ENCODE results near the gene CNIH3. TPM values are rescaled to one million over a fixed set of nuclear protein-coding genes. Genes with fewer than 3 reads are reported as not detected.
A peak's percentile ranks its signal among the peaks of the same experiment; 100 is the strongest.

CNIH3 gene
- total and polyA plus RNA-seq, 2 donors (not counting 1 experiment from before 2014, with no cell fraction given), result 3.7 to 28.1 TPM

DNA sequence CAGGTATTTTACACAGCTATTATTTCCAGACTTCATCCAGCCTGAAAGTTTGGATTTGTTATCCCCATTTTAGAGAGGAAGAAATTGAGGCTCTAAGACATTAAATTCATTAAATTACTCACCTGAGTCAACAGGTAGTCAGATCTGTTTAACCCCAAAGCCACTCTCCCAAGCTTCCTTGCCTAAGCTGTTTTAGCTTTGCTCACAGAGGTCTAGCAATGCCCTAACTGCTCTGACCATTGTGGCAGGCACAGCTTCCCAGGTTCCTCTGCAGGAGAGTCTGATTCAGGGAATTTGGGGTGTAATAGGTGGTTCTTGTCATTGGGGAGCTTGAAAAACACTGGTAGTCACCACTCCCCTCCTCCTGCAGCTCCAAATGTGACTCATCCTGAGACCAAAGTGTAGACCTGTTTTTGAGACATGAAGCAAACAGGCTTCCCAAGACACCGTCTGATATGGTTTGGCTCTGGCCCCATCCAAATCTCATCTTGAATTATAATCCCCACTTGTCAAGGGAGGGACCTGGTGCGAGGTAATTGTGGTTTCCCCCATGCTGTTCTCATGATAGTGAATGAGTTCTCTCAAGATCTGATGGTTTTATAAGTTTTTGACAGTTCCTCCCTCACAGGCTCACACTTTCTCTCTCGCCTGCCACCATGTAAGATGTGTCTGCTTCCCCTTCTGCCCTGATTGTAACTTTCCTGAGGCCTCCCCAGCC lies 170.6 kb downstream of the CNIH3 start:
- H3K4me3 ChIP-seq (replicated peaks in 1 of 4; ENCODE audit: control extremely low read depth in 1 of 4, insufficient read depth in 1 of 4, low read depth in 3 of 4, low read length in 4 of 4), result no peak overlapping the region
- no peak overlapping the region for H3K4me2 ChIP-seq (ENCODE audit: extremely low read depth, insufficient read depth, low read length)
- no peaks in the 10 kb centered on the region for H3K9me3 ChIP-seq (ENCODE audit: control insufficient read depth, insufficient read depth, low read depth, low read length)
- H4K20me1 ChIP-seq (ENCODE audit: control insufficient read depth, extremely low read depth, insufficient read depth, low read length), result no peaks in the 10 kb centered on the region
- H3K79me2 ChIP-seq (ENCODE audit: control insufficient read depth, insufficient read depth, low read length), result no peaks in the 10 kb centered on the region
- H3K9ac ChIP-seq (ENCODE audit: insufficient read depth, low read length), result no peak overlapping the region
- peaks cover 10% of the 10 kb centered on the region for H3K4me1 ChIP-seq (ENCODE audit: control insufficient read depth, extremely low read depth, insufficient read depth, low read length)
- no peak overlapping the region for H2AFZ ChIP-seq (ENCODE audit: low read length)
- TF ChIP-seq, protein P1, sequence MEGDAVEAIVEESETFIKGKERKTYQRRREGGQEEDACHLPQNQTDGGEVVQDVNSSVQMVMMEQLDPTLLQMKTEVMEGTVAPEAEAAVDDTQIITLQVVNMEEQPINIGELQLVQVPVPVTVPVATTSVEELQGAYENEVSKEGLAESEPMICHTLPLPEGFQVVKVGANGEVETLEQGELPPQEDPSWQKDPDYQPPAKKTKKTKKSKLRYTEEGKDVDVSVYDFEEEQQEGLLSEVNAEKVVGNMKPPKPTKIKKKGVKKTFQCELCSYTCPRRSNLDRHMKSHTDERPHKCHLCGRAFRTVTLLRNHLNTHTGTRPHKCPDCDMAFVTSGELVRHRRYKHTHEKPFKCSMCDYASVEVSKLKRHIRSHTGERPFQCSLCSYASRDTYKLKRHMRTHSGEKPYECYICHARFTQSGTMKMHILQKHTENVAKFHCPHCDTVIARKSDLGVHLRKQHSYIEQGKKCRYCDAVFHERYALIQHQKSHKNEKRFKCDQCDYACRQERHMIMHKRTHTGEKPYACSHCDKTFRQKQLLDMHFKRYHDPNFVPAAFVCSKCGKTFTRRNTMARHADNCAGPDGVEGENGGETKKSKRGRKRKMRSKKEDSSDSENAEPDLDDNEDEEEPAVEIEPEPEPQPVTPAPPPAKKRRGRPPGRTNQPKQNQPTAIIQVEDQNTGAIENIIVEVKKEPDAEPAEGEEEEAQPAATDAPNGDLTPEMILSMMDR (conservative IDR thresholded peaks at IDR 0.05 in 1 of 2, IDR thresholded peaks at IDR 0.05 in 1 of 2; ENCODE audit: low read depth in 1 of 2, low read length in 2 of 2), result no peak
- no peak for TF ChIP-seq EZH2 (IDR thresholded peaks at IDR 0.05; ENCODE audit: low read length, missing control alignments)
- no peaks in the 10 kb centered on the region for H3K36me3 ChIP-seq (ENCODE audit: control insufficient read depth, insufficient read depth, low read length)
- no peak overlapping the region for H3K27ac ChIP-seq (ENCODE audit: insufficient read depth, low read length)
- peaks cover 3% of the 10 kb centered on the region for H3K27me3 ChIP-seq (ENCODE audit: control insufficient read depth, insufficient read depth, low read length)
- peak in 1 of 2 donors; percentile 60 for DNase-seq (ENCODE audit: low read depth in 2 of 2)

DNA sequence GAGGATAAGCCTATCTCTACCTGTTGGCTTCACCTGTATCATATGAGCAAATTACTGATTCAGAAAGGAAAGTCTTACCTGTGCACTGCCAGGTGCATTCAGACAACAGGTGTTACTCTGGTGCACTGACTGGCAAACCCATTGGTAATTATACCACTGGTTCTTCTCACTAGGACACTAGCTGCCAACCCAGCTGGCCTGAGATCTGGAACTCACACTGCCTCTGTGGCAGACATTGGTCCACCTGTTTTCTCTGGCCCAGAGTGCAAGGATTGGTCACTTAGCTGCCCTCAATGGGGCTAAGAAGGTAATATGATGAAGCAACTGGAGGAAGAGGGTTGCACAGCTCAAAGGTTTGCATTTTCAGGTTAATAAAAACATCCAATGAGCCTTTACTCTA lies 173.2 kb downstream of the CNIH3 start:
- Histone ChIP-seq H3K79me2 (ENCODE audit: control insufficient read depth, insufficient read depth, low read length) (no peaks in the 10 kb centered on the region), H2AFZ (ENCODE audit: low read length) (no peak overlapping the region), H3K27ac (ENCODE audit: insufficient read depth, low read length) (no peak overlapping the region), H3K36me3 (ENCODE audit: control insufficient read depth, insufficient read depth, low read length) (no peaks in the 10 kb centered on the region), H3K4me3 (replicated peaks in 1 of 4; ENCODE audit: control extremely low read depth in 1 of 4, insufficient read depth in 1 of 4, low read depth in 3 of 4, low read length in 4 of 4) (no peak overlapping the region), H3K4me1 (ENCODE audit: control insufficient read depth, extremely low read depth, insufficient read depth, low read length) (peaks cover 3% of the 10 kb centered on the region), H3K4me2 (ENCODE audit: extremely low read depth, insufficient read depth, low read length) (no peak overlapping the region), H3K9ac (ENCODE audit: insufficient read depth, low read length) (no peak overlapping the region), H3K9me3 (ENCODE audit: control insufficient read depth, insufficient read depth, low read depth, low read length) (no peaks in the 10 kb centered on the region), H3K27me3 (ENCODE audit: control insufficient read depth, insufficient read depth, low read length) (peaks cover 3% of the 10 kb centered on the region), H4K20me1 (ENCODE audit: control insufficient read depth, extremely low read depth, insufficient read depth, low read length) (no peaks in the 10 kb centered on the region)
- TF ChIP-seq, protein P1 (conservative IDR thresholded peaks at IDR 0.05 in 1 of 2, IDR thresholded peaks at IDR 0.05 in 1 of 2; ENCODE audit: low read depth in 1 of 2, low read length in 2 of 2), result no peak
- TF ChIP-seq EZH2 (IDR thresholded peaks at IDR 0.05; ENCODE audit: low read length, missing control alignments), result no peak
- no peak for DNase-seq (ENCODE audit: low read depth in 2 of 2)

Other genes with a start within 250 kb of the CNIH3 start
- 56.5 and 83.4 TPM in 2 replicates for gene WDR26, start 181.5 kb upstream of the CNIH3 start, total RNA-seq
- 61.5 and 70.4 TPM in 2 replicates for gene WDR26, start 181.5 kb upstream of the CNIH3 start, polyA plus RNA-seq

All from fibroblast of lung (primary cell).